T follicular helper cell (primary cell): Measurements from ENCODE around the gene A4GNT.
"Not testable (repeated sequence)": the region's sequence is repeated elsewhere in the genome, so short reads cannot be mapped to it uniquely, and the experiment has no call there.

ENCODE experiments used
- DNase-seq: peaks from one replicate; pipeline ENCODE4 v3.0.0-alpha.2; 2020; ENCODE audit warnings: low read depth
- total RNA-seq, 2 experiments: gene quantifications; one replicate each; lab custom pipeline; 2026; lab: John Stamatoyannopoulos, UW

Gene A4GNT
- 0 reads per million in 2 experiments for total RNA-seq

- DNase-seq = no peak
Observed at GRCh38 chr3:138132239-138132638, at the start of gene A4GNT. TSS of gene A4GNT (minus strand) at chr3:138132390. CDS start at chr3:138131256, 1,134 bp downstream.

GRCh38 chr3:138180375-138181029, 48.3 kb upstream of the A4GNT start:
- peak; percentile 12 for DNase-seq

- peak; percentile 70 for DNase-seq
Observed at GRCh38 chr3:138174421-138175131, 42.4 kb upstream of the A4GNT start, which contains the start of gene DBR1. TSS of gene DBR1 (minus strand) at chr3:138174921. CDS start at chr3:138174795, 126 bp downstream.

GRCh38 chr3:138173769-138174420, 41.7 kb upstream of the A4GNT start:
- DNase-seq = no peak

GRCh38 chr3:138172625-138173024, 40.4 kb upstream of the A4GNT start:
- DNase-seq = no peak

- no peak for DNase-seq
Observed at GRCh38 chr3:138165061-138165460, 32.9 kb upstream of the A4GNT start.

GRCh38 chr3:138157743-138158142, 25.6 kb upstream of the A4GNT start:
- DNase-seq = no peak

GRCh38 chr3:138154534-138154933, 22.3 kb upstream of the A4GNT start:
- no peak for DNase-seq

GRCh38 chr3:138148503-138148902, 16.3 kb upstream of the A4GNT start:
- DNase-seq = no peak

GRCh38 chr3:138142181-138142580, 10.0 kb upstream of the A4GNT start:
- DNase-seq = not testable (repeated sequence)

GRCh38 chr3:138140940-138141339, 8.8 kb upstream of the A4GNT start:
- no peak for DNase-seq

GRCh38 chr3:138139691-138140090, 7.5 kb upstream of the A4GNT start:
- DNase-seq = no peak

GRCh38 chr3:138137861-138138260, 5.7 kb upstream of the A4GNT start:
- no peak for DNase-seq

GRCh38 chr3:138136201-138136600, 4.0 kb upstream of the A4GNT start:
- DNase-seq = no peak

GRCh38 chr3:138135833-138136194, 3.6 kb upstream of the A4GNT start:
- DNase-seq = no peak

GRCh38 chr3:138135146-138135832, 3.1 kb upstream of the A4GNT start:
- DNase-seq = no peak

GRCh38 chr3:138127636-138128365, 4.4 kb downstream of the A4GNT start:
- DNase-seq = no peak

GRCh38 chr3:138125548-138126221, 6.5 kb downstream of the A4GNT start:
- no peak for DNase-seq

GRCh38 chr3:138124706-138125355, 7.4 kb downstream of the A4GNT start:
- DNase-seq = no peak

GRCh38 chr3:138124188-138124587, 8.0 kb downstream of the A4GNT start:
- no peak for DNase-seq

- no peak for DNase-seq
Observed at GRCh38 chr3:138119423-138119766, 12.8 kb downstream of the A4GNT start.
